OCI-LY3 (cell line): Measurements from ENCODE around the gene NT5C2.

ENCODE experiments used
- CTCF ChIP-seq: fragments of 200-600, 300-600 bp; sonication (generic); IDR thresholded peaks from 2 replicates; pipeline ENCODE4 v1.5.1; 2014; ENCODE audit warnings: antibody characterized with exemption, low read length, low read depth
- EZH2phosphoT487 ChIP-seq: fragments of 200-600 bp; shearing (Covaris generic); IDR thresholded peaks from 2 replicates; pipeline ENCODE4 v1.6.1; 2018; ENCODE audit warnings: antibody characterized with exemption, mixed run types, low read depth

DNA sequence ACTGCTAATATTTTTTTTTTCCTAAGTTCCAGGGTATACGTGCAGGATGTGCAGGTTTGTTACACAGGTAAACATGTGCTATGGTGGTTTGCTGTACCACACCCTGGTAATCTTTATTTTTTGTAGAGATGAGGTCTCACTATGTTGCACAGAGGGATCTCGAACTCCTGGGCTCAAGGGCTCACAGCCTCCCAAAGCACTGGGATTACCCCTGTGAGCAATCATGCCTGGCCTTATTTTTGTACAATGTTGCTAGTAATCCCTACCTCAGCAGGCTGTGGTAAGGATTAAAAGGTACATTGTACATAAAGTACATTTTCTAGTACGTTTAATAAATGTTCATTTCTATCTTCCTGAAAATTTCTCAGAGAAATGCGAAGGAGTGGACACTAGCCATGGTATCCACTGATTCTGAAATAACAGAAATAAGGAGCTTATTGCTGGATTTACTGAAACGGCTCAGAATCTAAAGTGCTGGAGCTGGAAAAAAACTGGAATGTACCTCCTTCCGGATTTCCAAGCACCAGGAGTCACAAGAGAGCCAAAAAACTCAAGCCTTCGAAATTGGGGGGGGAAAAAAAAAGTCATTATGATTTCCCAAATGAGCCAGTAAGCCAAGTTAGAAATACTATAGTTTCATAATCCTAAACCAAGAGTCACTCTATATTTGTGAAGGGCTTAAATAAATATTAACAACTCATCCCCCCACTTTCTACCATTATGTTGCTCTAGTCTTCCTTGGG, 69.6 kb downstream of the NT5C2 start:
- no peak for TF ChIP-seq CTCF
- TF ChIP-seq EZH2phosphoT487 = no peak
